22Rv1 (cell line): Measurements from ENCODE around the gene NAT9.

Source experiments
- CTCF ChIP-seq: fragments of 450-650 bp; IDR thresholded peaks from 2 replicates; pipeline ENCODE4 v1.5.1; 2017; ENCODE audit warnings: mild to moderate bottlenecking
- ZFX ChIP-seq: fragments of 450-650 bp; IDR thresholded peaks from 2 replicates; pipeline ENCODE4 v1.6.1; 2017; ENCODE audit warnings: antibody characterized with exemption, borderline replicate concordance

DNA sequence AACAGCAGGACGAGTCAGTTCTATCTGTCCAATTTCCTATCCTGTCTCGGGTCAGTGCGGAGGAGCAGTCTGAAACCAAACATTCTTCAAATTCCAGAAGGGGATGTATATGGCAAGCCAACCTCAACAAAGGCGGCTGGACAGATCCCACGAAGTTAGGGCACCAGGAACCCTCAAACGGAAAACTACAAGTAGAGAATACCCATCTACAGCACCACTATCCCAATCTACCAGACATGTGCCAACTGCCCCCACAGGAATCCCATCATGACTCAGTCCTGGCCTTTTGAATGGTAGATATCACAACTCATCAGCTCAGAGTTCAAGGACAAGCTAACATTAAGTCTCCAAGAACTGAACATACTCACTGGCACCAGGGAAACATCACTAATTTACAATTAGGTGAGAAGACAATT is 2.3 kb downstream of the NAT9 start:
- no peak for TF ChIP-seq CTCF
- TF ChIP-seq ZFX, result no peak
